ENCODE data around the gene KRTAP15-1. TPM values are rescaled to one million over a fixed set of nuclear protein-coding genes. Genes with fewer than 3 reads are reported as not detected.

The KRTAP15-1 gene
- total RNA-seq, 1 experiment from 2014 or later = not detected

- intact Hi-C loops (cut with micrococcal nuclease; ENCODE audit: unreplicated experiment) = no loop called here
- no TSS peak for BruUV-seq (replicated peaks)
- CTCF ChIA-PET = no interaction called here
- H3K36me3 ChIP-seq (ENCODE audit: insufficient read depth, low read length, poor library complexity, severe bottlenecking) = no peaks in the 10 kb centered on the region
- no peak overlapping the region for H3K4me3 ChIP-seq (ENCODE audit: low read depth, low read length, poor library complexity, severe bottlenecking)
- no peak overlapping the region for H3K27ac ChIP-seq (ENCODE audit: low read depth, low read length, poor library complexity, severe bottlenecking)
- H3K9me3 ChIP-seq (ENCODE audit: low read depth, low read length, poor library complexity, severe bottlenecking) = no peaks in the 10 kb centered on the region
- H3K4me1 ChIP-seq (ENCODE audit: insufficient read depth, low read length, poor library complexity, severe bottlenecking) = no peaks in the 10 kb centered on the region
- no peak for TF ChIP-seq CTCF (conservative IDR thresholded peaks at IDR 0.05; ENCODE audit: low read depth, low read length)
- POLR2A ChIA-PET (ENCODE audit: low non-redundant PET) = no interaction called here
- peaks cover 25% of the 10 kb centered on the region for H3K27me3 ChIP-seq (replicated peaks; ENCODE audit: insufficient read depth, low read depth, low read length, poor library complexity)
- no peak for DNase-seq (ENCODE audit: low spot score)
Observed at GRCh38 chr21:30426731-30427130, 13.3 kb upstream of the KRTAP15-1 start.

GRCh38 chr21:30430170-30430655, 9.9 kb upstream of the KRTAP15-1 start, which contains the start of gene KRTAP13-4:
Gene KRTAP13-4 (plus strand): TSS chr21:30430220. CDS start chr21:30430276, 56 bp downstream.
- no peak for TF ChIP-seq EZH2 (IDR thresholded peaks at IDR 0.05; ENCODE audit: borderline replicate concordance, low read depth, low read length, poor library complexity, severe bottlenecking)
- no peak for TF ChIP-seq CTCF (conservative IDR thresholded peaks at IDR 0.05; ENCODE audit: low read depth, low read length)
- CTCF ChIA-PET = no interaction called here
- POLR2A ChIA-PET (ENCODE audit: low non-redundant PET) = no interaction called here
- Histone ChIP-seq H3K4me3 (ENCODE audit: low read depth, low read length, poor library complexity, severe bottlenecking) (no peak within 1 kb of the TSS), H3K9me3 (ENCODE audit: low read depth, low read length, poor library complexity, severe bottlenecking) (no peaks in the 10 kb centered on the region), H3K36me3 (ENCODE audit: insufficient read depth, low read length, poor library complexity, severe bottlenecking) (no peaks in the 10 kb centered on the region), H3K4me1 (ENCODE audit: insufficient read depth, low read length, poor library complexity, severe bottlenecking) (no peaks in the 10 kb centered on the region), H3K27me3 (replicated peaks; ENCODE audit: insufficient read depth, low read depth, low read length, poor library complexity) (peaks cover 33% of the 10 kb centered on the region), H3K27ac (ENCODE audit: low read depth, low read length, poor library complexity, severe bottlenecking) (no peak within 1 kb of the TSS)
- DNase-seq (ENCODE audit: low spot score) = no peak
- no TSS peak for BruUV-seq (replicated peaks)
- intact Hi-C loops (cut with micrococcal nuclease; ENCODE audit: unreplicated experiment) = no loop called here

GRCh38 chr21:30434033-30434631, 5.9 kb upstream of the KRTAP15-1 start:
- CTCF ChIA-PET = interaction anchor here (0.5 to 1.1 kb wide), 2 partner anchors 26 to 85 kb away, joined by 3 to 7 read pairs; no protein-coding TSS in a partner anchor
- Histone ChIP-seq H3K36me3 (ENCODE audit: insufficient read depth, low read length, poor library complexity, severe bottlenecking) (no peaks in the 10 kb centered on the region), H3K4me1 (ENCODE audit: insufficient read depth, low read length, poor library complexity, severe bottlenecking) (no peaks in the 10 kb centered on the region), H3K27me3 (replicated peaks; ENCODE audit: insufficient read depth, low read depth, low read length, poor library complexity) (peaks cover 32% of the 10 kb centered on the region), H3K4me3 (ENCODE audit: low read depth, low read length, poor library complexity, severe bottlenecking) (no peak overlapping the region), H3K9me3 (ENCODE audit: low read depth, low read length, poor library complexity, severe bottlenecking) (no peaks in the 10 kb centered on the region), H3K27ac (ENCODE audit: low read depth, low read length, poor library complexity, severe bottlenecking) (no peak overlapping the region)
- intact Hi-C loops (cut with micrococcal nuclease; ENCODE audit: unreplicated experiment) = no loop called here
- no TSS peak for BruUV-seq (replicated peaks)
- TF ChIP-seq CTCF (conservative IDR thresholded peaks at IDR 0.05; ENCODE audit: low read depth, low read length) = peak; percentile 75
- TF ChIP-seq EZH2 (IDR thresholded peaks at IDR 0.05; ENCODE audit: borderline replicate concordance, low read depth, low read length, poor library complexity, severe bottlenecking) = no peak
- POLR2A ChIA-PET (ENCODE audit: low non-redundant PET) = no interaction called here
- peak; percentile 56 for DNase-seq (ENCODE audit: low spot score)

All from A673 (cell line).